Rectal smooth muscle tissue (tissue), 1 donor: ENCODE data around the gene PGBD5.

ENCODE experiments used
- H3K27ac ChIP-seq: one replicate; pipeline ENCODE4 v1.7.0; 2013; ENCODE audit warnings: low read depth, low read length, inconsistent platforms
- H3K27me3 ChIP-seq: one replicate; pipeline ENCODE4 v1.7.0; 2013; ENCODE audit warnings: low read length; ENCODE audit not compliant: control insufficient read depth, insufficient read depth
- H3K36me3 ChIP-seq: one replicate; pipeline ENCODE4 v1.7.0; 2013; ENCODE audit warnings: low read length; ENCODE audit not compliant: control insufficient read depth, insufficient read depth
- H3K4me1 ChIP-seq: one replicate; pipeline ENCODE4 v1.7.0; 2013; ENCODE audit warnings: low read length; ENCODE audit not compliant: control insufficient read depth, insufficient read depth
- H3K4me3 ChIP-seq: one replicate; pipeline ENCODE4 v1.7.0; 2013; ENCODE audit warnings: low read length
- H3K9ac ChIP-seq: one replicate; pipeline ENCODE4 v1.7.0; 2013; ENCODE audit warnings: low read length

Gene PGBD5

DNA sequence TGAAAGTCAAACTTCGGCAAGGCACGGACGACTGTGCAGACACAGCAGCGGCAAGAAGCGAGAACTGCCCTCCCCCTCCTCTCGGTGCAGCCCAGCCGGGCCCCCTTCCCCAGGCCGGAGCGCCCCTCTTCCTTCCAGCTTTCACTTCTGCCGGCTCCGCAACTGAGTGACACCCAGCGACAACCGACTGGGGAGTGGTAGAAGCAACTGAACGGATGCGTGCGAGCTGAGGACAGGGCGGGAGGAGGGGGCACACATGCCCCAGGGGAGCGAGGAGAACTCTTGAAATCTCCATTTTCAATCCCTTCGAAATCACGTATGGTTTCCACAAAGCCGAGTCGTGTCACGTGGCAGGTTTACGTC lies 146.6 kb downstream of the PGBD5 start:
- Histone ChIP-seq H3K9ac (no peak overlapping the region), H3K4me1 (no peaks in the 10 kb centered on the region), H3K27ac (no peak overlapping the region), H3K36me3 (peaks cover 9% of the 10 kb centered on the region), H3K27me3 (no peaks in the 10 kb centered on the region), H3K4me3 (no peak overlapping the region)

DNA sequence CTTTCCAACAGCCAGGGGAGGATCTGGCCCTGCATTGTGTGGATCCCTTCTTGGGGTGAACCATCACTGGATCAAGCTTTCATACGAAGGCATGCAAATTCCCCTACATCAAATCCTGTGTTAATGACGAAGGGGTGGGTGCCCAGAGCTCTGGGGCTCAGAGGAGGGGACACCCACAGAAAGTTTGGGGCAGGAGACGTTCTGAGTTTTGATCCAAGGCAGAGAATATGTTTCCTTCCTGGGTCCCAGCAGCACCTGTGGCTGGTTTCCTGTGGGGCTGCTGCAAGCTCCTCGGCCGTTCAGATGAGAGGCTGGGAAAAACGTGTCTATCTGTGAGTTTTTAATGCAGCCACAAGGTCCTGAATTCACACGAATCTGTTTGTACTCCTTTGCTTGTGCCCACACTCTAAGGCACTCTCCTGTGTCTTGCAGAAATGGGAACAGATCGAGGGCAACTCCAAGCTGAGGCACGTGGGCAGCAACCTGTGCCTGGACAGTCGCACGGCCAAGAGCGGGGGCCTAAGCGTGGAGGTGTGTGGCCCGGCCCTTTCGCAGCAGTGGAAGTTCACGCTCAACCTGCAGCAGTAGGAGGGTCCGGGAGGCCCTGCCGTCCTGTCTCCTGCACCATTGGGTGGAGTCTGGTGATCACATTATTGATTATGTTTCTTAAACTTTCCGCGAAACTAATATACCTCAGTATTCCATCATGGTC lies 147.1 kb downstream of the PGBD5 start:
- Histone ChIP-seq H3K27me3 (no peaks in the 10 kb centered on the region), H3K27ac (no peak overlapping the region), H3K4me1 (no peaks in the 10 kb centered on the region), H3K4me3 (no peak overlapping the region), H3K9ac (no peak overlapping the region), H3K36me3 (peaks cover 9% of the 10 kb centered on the region)

DNA sequence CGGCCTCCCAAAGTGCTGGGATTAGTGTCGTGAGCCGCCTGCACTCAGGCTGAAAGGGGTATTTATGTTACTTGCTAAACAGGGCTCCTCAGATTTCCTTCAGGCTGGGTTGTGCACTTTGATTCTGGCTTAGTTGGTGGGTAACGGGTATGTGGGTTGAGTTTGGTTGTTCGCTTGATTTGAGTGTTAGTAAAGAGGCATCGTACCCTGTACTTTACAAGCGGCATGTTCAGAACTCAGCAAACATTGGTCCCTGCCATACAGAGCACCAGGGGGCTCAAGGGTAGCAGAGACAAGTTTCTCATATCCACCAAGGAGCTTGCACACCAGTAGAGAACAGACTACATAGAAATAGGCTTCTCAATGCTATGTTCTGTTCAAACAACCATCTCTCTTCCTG lies 147.8 kb downstream of the PGBD5 start:
- peaks cover 10% of the 10 kb centered on the region for H3K36me3 ChIP-seq
- no peaks in the 10 kb centered on the region for H3K4me1 ChIP-seq
- no peak overlapping the region for H3K27ac ChIP-seq
- H3K9ac ChIP-seq: no peak overlapping the region
- no peak overlapping the region for H3K4me3 ChIP-seq
- H3K27me3 ChIP-seq: no peaks in the 10 kb centered on the region

DNA sequence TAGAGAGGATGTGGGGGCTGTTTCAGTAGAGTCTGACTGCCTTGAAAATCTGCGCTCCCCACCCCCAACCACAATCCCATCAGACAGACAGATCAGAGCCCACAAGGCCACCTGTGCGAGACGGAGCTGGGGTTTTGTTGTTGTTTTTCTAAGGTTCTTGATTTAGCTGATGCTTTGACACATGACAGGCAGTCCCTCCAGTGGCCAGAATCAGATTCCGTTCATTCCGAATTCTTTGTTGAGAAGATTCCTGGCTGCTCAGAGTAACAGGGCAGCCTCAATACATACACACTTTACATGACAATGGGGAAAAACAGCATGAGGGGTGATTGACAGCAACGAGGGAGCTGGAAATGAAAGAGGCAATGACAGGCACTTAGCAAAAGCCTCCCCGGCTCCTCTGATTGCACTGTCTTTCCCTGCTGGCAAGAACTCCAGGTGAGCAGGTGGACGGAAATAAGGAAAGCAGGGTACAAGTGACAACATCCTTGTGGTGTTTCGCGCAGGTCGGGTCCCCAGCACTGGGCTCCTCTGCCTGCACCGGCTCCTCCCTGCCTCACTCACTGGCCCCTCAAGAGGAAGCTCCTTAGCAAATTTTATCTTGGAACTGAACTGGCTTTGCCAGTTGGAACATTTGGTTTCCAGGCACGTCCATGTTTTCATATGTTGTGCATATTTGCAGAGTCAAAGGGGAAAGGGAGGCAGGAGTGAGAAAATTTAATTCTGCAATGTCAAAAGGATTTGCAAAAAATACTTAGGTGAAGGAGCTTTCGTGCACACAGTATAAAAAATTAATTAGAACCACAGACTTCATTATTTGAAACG lies 148.7 kb downstream of the PGBD5 start:
- Histone ChIP-seq H3K36me3 (peaks cover 12% of the 10 kb centered on the region), H3K27me3 (no peaks in the 10 kb centered on the region), H3K4me3 (no peak overlapping the region), H3K4me1 (no peaks in the 10 kb centered on the region), H3K9ac (no peak overlapping the region), H3K27ac (no peak overlapping the region)

DNA sequence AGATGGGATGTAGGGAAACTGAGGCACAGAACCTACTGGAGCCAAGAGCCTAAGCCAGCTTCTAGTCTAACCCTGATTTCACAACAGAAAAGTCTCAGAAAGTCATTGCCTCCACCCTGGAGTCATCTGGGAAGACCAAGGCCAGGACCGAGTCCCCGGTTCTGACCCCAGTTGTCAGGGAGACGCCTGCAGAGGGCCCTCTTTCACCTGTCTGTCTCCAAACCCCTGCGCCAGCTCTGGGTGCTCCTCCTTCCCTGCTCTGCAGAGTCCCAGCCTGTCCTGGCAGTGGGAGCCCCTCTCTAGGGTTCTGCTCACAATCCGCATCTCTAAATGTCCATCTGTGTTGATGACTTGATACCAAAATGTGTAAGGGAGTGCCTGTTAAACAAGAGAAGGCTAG lies 149.7 kb downstream of the PGBD5 start:
- H3K27me3 ChIP-seq: no peaks in the 10 kb centered on the region
- H3K27ac ChIP-seq: no peak overlapping the region
- H3K36me3 ChIP-seq: peaks cover 12% of the 10 kb centered on the region
- H3K9ac ChIP-seq: no peak overlapping the region
- H3K4me1 ChIP-seq: no peaks in the 10 kb centered on the region
- H3K4me3 ChIP-seq: no peak overlapping the region

DNA sequence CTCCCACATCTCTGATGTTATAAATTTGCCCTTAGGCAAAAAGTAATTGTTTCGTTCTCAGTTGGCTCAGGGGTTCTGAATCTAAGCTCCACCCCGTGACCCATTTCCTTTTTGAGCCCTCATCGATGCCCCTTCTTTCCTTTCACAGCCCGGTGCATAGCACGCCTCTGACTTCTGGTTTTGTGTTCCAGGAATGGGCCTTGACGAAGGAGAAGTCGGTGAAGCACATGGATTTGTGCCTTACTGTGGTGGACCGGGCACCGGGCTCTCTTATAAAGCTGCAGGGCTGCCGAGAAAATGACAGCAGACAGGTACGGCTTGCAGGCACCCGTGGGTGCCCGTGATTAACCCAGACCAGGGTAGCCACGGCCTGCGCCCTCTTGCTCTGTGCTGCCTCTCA lies 151.9 kb downstream of the PGBD5 start:
- Histone ChIP-seq H3K4me3 (no peak overlapping the region), H3K27ac (no peak overlapping the region), H3K36me3 (peaks cover 12% of the 10 kb centered on the region), H3K4me1 (peaks cover 4% of the 10 kb centered on the region), H3K9ac (no peak overlapping the region), H3K27me3 (no peaks in the 10 kb centered on the region)

DNA sequence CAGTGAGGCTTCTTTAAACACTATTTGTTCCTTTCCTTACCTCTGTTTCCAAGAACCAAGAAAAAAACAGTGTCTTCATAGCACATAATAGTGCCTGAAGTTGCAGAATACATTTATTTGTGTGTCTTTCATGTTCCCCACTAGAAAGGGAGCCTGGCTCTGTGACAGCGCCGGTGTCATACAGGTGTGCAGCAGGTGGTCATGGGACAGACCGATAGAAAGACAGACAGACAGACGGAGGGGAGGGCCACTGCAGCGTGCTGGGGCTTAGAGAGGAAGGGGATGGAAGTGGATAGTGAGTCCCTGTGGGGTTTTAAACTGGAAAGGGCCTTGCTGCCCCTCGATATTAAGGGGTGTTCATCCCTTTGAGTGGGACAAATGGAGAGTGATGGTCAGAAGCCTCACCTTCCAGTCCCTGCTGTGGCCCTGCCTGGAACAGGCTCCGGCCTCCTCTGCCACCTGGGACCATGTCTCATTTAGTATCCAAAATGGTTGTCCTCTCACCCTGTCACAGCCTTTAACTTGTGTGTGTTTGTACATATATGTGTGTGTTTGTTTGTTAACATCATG lies 152.9 kb downstream of the PGBD5 start:
- peaks cover 12% of the 10 kb centered on the region for H3K36me3 ChIP-seq
- H3K27ac ChIP-seq: no peak overlapping the region
- peaks cover 4% of the 10 kb centered on the region for H3K4me1 ChIP-seq
- no peaks in the 10 kb centered on the region for H3K27me3 ChIP-seq
- H3K4me3 ChIP-seq: no peak overlapping the region
- H3K9ac ChIP-seq: no peak overlapping the region

DNA sequence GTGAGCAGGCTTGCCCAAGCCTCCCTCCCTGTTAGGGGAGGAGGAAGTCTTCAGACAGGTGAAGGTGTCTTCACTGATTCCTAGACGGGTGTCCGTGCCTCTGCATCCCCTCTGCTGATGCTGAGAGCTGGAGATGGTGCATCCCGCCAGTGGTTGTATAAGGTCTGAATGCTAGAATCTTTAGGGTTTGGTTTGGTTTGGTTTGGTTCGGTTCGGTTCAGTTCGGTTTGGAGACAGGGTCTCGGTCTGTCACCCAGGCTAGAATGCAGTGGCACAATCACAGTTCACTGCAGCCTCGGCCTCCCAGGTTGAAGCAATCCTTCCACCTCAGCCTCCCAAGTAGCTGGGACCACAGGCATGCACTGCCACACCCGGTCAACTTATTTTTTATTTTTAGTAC lies 153.6 kb downstream of the PGBD5 start:
- Histone ChIP-seq H3K4me1 (peaks cover 4% of the 10 kb centered on the region), H3K27ac (no peak overlapping the region), H3K36me3 (peaks cover 12% of the 10 kb centered on the region), H3K4me3 (no peak overlapping the region), H3K9ac (no peak overlapping the region), H3K27me3 (no peaks in the 10 kb centered on the region)

DNA sequence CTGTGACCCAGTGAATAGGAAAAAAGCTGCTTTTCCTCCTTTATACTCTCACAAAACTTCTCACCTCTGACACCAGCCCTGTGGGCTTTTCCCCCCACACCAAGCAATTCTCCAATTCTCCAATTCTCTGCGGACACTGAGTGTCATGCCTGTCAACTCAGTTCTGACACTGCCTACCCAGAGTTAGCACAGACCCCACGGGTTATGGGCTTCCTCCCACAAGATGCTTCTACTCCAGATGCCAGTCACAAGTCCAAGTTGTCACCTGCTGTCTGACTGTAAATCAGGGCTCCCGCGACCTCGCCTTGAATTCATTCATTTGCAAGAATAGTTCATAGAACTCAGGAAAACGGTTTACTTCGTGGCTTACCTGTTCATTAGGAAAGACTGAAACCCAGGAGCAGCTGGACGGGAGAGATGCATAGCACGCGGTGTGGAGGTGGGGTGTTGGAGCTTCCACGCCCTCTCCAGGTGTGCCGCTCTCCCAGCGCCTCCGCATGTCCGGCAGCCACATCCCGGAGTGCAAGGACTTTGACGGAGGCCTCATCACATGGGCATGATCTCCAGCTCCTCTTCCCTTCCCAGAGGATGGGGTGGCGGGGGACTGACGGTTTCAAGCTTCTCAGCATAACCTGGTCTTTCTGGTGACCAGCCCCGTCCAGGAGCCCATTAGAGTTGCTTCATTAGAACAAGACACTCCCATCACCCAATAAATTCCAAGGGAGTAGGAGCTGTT lies 154.7 kb downstream of the PGBD5 start:
- H3K4me3 ChIP-seq: no peak overlapping the region
- no peaks in the 10 kb centered on the region for H3K27me3 ChIP-seq
- H3K36me3 ChIP-seq: peaks cover 14% of the 10 kb centered on the region
- peaks cover 4% of the 10 kb centered on the region for H3K4me1 ChIP-seq
- no peak overlapping the region for H3K9ac ChIP-seq
- H3K27ac ChIP-seq: no peak overlapping the region

DNA sequence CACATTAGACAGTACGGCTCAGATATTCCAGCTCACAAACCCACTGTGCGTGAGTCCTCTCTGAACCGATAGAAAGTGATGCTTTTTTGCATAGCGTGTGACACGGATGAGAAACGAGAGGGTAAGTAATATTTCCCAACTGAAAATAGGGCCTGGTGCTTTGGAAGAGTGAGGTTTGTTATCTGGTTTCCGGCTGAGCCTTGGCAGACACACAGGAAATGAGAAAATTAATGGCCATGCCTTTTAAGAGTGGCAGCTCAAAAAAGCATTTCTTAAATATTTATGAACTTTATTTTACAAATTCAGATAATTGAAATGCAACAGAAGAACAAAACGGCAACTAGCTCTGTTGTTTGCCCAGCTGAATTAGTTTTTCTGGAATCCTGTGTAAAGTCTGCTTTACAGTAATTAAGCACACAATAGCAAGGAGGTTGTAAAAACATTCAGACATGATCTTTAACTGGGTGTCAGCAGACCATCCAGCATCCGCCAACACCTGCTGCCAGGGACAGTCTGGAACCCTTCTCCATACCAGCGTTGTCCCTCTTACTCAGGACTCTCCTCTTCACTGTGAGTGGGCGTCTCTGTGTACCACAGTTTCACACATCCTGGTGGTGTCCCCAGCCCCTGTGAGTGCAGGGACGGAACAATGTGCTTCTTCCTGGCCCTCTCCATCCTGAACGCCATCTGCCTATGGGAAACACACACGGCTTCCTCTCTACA lies 155.4 kb downstream of the PGBD5 start:
- Histone ChIP-seq H3K27me3 (no peaks in the 10 kb centered on the region), H3K9ac (no peak overlapping the region), H3K36me3 (peaks cover 11% of the 10 kb centered on the region), H3K4me3 (no peak overlapping the region), H3K27ac (no peak overlapping the region), H3K4me1 (peaks cover 4% of the 10 kb centered on the region)

DNA sequence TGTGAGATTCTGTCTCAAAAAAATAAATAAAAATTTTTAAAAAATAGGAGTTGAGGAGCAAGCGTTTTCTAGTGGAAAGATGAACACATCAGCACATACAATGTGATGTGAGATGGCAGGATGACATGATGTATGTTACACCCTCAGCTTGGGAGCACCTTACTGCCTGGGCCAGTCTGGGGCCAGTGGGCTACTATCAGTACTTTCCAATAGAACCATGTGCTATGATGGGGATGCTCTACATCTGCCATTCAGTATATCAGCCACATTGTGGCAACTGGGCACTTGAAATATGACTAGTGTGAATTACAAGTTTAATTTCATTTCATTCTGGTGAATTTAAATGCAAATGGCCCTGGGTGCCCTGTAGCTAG lies 156.0 kb downstream of the PGBD5 start:
- Histone ChIP-seq H3K36me3 (peaks cover 12% of the 10 kb centered on the region), H3K9ac (no peak overlapping the region), H3K4me3 (no peak overlapping the region), H3K4me1 (peaks cover 4% of the 10 kb centered on the region), H3K27ac (no peak overlapping the region), H3K27me3 (no peaks in the 10 kb centered on the region)
